Measurements from ENCODE around the gene RBL1. TPM values are rescaled to one million over a fixed set of nuclear protein-coding genes. Genes with fewer than 3 reads are reported as not detected.

Gene RBL1
- total and polyA plus RNA-seq, 2 of the 4 experiments (the other 2 are of a cell fraction) = 3.3 to 7.5 TPM

GRCh38 chr20:37066168-37066567 is 29.6 kb downstream of the RBL1 start:
- no peak for ATAC-seq (ENCODE audit: low read depth)
- no peak overlapping the region for H2BK120ac ChIP-seq (ENCODE audit: low read depth, low read length)
- POLR2A ChIA-PET (ENCODE audit: unreplicated experiment) = no interaction called here

More at GRCh38 chr20:37066168-37066567, 29.6 kb downstream of the RBL1 start:
- Histone ChIP-seq H3K18ac (ENCODE audit: low read depth, low read length) (peak overlapping the region; percentile 57; the same call in 1 of the 2 replicates), H4K91ac (ENCODE audit: insufficient read depth, low read depth, low read length) (no peak overlapping the region), H3K4ac (ENCODE audit: low read depth, low read length) (no peak overlapping the region), H2BK20ac (ENCODE audit: low read depth, low read length) (no peak overlapping the region), H3K9me1 (ENCODE audit: insufficient read depth, low read length) (0 out of 2 replicates have a peak, but pooled peaks cover 3% of the 10 kb centered on the region), H3K27me3 (ENCODE audit: control insufficient read depth, insufficient read depth, low read length) (no peaks in the 10 kb centered on the region), H3K79me1 (ENCODE audit: low read depth in 1 of 2, low read length in 2 of 2) (peaks cover 12% of the 10 kb centered on the region in 2 experiments), H3K4me3 (ENCODE audit: insufficient read depth, low read depth, low read length) (no peak overlapping the region), H3K9me3 (ENCODE audit: control insufficient read depth, insufficient read depth, low read length) (no peaks in the 10 kb centered on the region), H3K36me3 (ENCODE audit: control insufficient read depth, insufficient read depth, low read length) (peaks cover 12% of the 10 kb centered on the region; the same call in 1 of the 2 replicates), H2BK15ac (ENCODE audit: low read depth, low read length) (no peak overlapping the region), H3K4me2 (ENCODE audit: low read depth, low read length) (no peak overlapping the region), H3K14ac (replicated peaks; ENCODE audit: low read depth, low read length) (no peak overlapping the region), H2AK9ac (replicated peaks; ENCODE audit: low read depth, low read length, poor library complexity) (no peak overlapping the region), H2AK5ac (ENCODE audit: low read depth, low read length) (no peak overlapping the region), H3K56ac (ENCODE audit: extremely low read depth, insufficient read depth, low read length) (no peak overlapping the region), H4K8ac (ENCODE audit: low read depth in 2 of 2, low read length in 2 of 2) (no peak overlapping the region; a peak in 1 of 4 replicates), H3K4me1 (ENCODE audit: control insufficient read depth, insufficient read depth, low read length) (peaks cover 4% of the 10 kb centered on the region; the same call in 1 of the 2 replicates), H4K5ac (ENCODE audit: low read depth, low read length) (peak overlapping the region; percentile 29), H3K9ac (ENCODE audit: low read depth, low read length) (no peak overlapping the region), H3K27ac (ENCODE audit: insufficient read depth, low read length) (peak overlapping the region; percentile 25; the same call in 1 of the 2 replicates), H2AFZ (replicated peaks; ENCODE audit: low read length, poor library complexity) (no peak overlapping the region), H4K20me1 (ENCODE audit: insufficient read depth, low read length) (no peaks in the 10 kb centered on the region), H3K23ac (ENCODE audit: low read depth, low read length) (no peak overlapping the region), H2BK5ac (ENCODE audit: low read depth, low read length, poor library complexity, severe bottlenecking) (peak overlapping the region; percentile 40)
- intact Hi-C loops (cut with micrococcal nuclease) (no loop called here), in situ Hi-C loops (cut with MboI; ENCODE audit: low sequenced_read_pairs) (no loop called here), dilution Hi-C loops (cut with HindIII; ENCODE audit: low sequenced_read_pairs, unreplicated experiment) (no loop called here)
- TF ChIP-seq SMC3 (IDR thresholded peaks at IDR 0.05; ENCODE audit: low read depth, low read length) = no peak
- TF ChIP-seq ELK1 (IDR thresholded peaks at IDR 0.05; ENCODE audit: borderline replicate concordance, low read depth, low read length) = no peak
- no peak for TF ChIP-seq MXI1 (IDR thresholded peaks at IDR 0.05; ENCODE audit: borderline replicate concordance, low read depth, low read length)
- TF ChIP-seq MAFK (IDR thresholded peaks at IDR 0.05; ENCODE audit: low read depth, low read length) = peak; percentile 79
- TF ChIP-seq BHLHE40 (IDR thresholded peaks at IDR 0.05; ENCODE audit: low read depth, low read length) = no peak
- no CpG with 5 or more reads among the region's 2 CpGs for WGBS, 2 experiments (ENCODE audit: extremely low coverage in 2 of 2, insufficient read length in 1 of 2)
- DNase-seq = no peak
- CTCF ChIA-PET = no interaction called here
- BruUV-seq (replicated peaks) = no TSS peak

Data from IMR-90 (cell line).